HG03103 (cell line): ENCODE measurements around the gene TMEM267.
"Not testable (repeated sequence)": the region's sequence is repeated elsewhere in the genome, so short reads cannot be mapped to it uniquely, and the experiment has no call there.

Experiments
- ATAC-seq: cut with Tn5 transposase; IDR thresholded peaks from one replicate; pipeline ENCODE4 v1.9.1; 2021; ENCODE audit warnings: low read depth; ENCODE audit not compliant: unreplicated experiment

Gene TMEM267

GRCh38 chr5:43461066-43461465 lies 22.6 kb downstream of the TMEM267 start:
- ATAC-seq = no peak

GRCh38 chr5:43456556-43456955 lies 27.1 kb downstream of the TMEM267 start:
- ATAC-seq = no peak

GRCh38 chr5:43441575-43441974 lies 42.1 kb downstream of the TMEM267 start:
- ATAC-seq = not testable (repeated sequence)

DNA sequence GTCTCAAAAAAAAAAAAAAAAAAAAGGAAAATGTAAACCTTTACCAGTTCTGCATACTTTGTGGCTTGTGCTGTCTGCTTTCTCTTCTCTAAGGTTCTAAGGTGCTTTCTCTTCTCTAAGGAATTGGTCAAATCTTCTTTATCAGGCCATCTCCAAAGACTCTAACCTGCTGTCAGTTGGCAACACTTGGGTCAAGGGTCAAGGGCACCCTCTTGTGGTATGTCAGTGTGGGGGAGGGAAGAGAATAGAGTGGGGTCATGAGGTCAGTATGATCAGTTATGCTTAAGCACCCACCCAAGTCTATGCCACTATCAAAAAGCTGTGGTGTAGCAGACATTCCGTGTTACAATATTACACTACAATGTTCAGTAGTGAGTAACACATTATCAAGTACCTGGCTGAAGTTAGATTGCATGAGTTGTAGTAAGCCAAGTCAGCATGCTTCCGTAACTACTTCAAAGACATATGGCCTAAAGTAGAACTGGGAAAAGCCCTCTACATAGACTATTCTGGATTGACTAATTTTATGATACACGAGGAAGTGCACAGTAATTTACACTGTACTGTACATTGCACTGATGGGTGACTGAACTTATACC lies 46.5 kb downstream of the TMEM267 start:
- ATAC-seq = no peak

- no peak for ATAC-seq
Observed at GRCh38 chr5:43433382-43433781, 50.3 kb downstream of the TMEM267 start.

DNA sequence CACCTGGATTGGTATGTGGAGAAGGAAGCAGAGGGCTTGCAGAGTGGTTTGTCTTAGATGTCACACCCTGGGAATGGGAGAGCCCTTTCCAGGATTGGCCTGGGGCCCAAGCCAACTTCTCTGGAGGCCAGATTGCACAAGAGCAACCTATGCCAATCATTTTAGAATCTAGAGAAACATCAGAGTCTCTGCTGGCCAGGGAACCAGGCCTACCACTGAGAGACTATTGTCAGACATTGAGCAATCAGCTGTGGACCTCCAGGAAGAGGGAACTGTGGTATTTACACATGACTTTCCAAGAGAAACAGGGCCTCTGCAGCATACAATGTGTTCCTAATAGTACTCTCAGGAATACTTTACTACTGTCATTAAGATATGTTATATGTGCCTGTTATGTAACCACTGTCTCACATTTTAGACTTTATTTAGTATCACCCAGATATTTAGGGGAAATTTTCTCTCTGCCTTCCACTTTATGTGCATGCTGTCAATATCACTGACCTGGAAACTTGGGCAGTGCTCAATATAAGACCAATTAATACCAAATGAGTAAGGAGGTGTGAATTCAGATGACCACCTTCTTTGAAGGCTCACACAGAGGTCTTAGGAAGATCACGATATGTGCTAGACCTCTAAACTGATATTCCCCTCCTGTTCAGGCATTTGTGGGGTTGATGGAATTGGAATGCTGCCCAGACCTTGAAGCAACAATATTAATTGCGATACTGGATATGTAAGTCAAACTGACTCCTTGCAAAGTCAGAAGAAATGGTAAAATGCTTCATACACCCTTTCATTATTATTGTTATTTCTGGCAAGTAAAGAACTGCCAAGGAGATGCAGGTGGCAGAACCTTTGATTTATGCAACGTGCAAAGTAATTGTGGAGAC lies 50.9 kb downstream of the TMEM267 start:
- no peak for ATAC-seq

DNA sequence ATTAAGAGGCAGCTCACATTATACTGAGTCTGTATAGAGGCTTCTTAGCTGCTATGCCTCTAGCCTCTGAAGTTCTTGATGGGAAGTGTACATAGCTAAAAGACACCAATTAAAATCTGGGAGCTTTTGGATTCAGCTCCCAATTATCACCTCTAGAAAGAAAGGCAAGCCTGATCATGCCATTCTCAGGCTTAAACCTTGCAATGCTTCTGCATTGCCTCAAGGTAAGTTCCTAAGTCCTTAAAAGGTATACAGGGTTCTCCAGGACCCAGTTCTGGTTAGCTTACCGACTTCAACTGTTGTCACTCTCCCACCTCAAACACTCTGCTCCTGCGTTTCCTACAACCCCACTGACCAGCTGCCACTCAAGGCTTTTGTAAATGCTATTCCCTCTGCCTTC lies 54.0 kb downstream of the TMEM267 start:
- ATAC-seq = no peak

DNA sequence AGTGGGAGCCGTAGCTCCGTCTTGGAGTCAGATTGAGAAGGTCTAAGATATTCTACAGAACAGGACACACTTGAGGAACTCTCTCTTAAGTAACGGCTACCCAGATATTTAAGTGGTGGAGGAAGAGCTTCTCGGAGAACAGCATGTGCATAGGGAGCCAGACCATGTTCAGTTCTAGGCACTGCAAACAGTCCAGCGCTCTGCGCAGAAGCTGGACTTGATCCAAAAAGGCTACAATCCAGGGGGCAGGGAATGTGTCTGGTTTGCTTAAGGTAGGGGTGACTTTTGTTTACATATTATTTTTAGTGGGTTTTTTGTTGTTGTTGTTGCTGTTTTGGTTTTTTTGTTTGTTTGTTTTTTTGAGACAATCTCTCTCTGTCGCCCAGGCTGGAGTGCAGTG lies 54.6 kb downstream of the TMEM267 start:
- ATAC-seq = no peak

- no peak for ATAC-seq
Observed at GRCh38 chr5:43427306-43427705, 56.4 kb downstream of the TMEM267 start.

DNA sequence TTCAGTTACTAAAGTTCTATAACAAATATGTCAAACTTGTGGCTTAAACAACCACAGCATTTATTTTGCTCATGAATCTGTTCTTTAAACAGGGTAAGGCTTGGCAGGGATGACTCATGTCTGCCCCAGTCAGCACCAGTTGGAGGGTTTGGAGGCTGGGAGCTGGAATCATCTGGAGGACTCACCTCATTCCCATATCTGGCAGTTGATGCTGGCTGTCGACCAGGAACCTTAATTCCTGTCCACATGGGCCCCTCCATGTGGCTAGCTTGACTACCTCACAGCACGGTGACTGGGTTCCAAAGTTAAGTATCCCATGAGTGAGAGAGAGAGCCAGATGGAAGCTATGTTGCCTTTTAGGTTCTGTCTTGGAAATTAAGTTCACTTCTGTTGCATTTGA lies 57.7 kb downstream of the TMEM267 start:
- no peak for ATAC-seq

DNA sequence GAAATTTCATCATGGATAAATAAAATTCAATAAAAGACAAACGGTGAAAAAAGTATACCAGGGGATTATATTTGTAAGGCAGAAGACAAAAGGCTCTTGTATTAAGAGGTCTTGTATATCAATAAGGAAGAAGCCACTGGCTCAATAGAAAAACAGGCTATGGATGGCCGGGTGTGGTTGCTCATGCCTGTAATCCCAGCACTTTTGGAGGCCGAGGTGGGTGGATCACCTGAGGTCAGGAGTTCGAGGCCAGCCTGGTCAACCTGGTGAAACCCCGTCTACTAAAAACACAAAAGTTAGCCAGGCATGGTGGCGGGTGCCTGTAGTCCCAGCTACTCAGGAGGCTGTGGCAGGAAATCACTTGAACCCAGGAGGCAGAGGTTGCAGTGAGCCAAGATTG lies 60.6 kb downstream of the TMEM267 start:
- not testable (repeated sequence) for ATAC-seq

- no peak for ATAC-seq
Observed at GRCh38 chr5:43422143-43422542, 61.5 kb downstream of the TMEM267 start.

- ATAC-seq = no peak
Observed at GRCh38 chr5:43421450-43422133, 62.1 kb downstream of the TMEM267 start.

DNA sequence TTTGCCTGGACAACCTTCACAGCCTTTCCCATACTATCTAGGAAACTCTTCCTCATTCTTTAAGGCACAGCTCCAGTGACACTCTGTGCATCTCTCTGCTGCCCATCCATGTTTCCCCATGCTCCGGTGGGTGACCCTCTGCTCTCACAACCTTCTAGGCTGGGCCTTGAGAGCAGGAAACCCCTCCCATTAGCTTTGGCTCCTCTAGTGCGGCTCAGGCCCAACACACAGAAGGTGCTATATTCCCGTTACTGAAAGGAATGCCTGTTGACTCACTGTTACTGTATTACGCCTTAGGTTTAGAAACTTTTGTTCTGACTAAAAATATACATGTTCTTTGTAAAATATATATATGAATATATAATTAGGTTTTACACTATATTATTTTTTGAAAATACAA lies 63.4 kb downstream of the TMEM267 start:
- no peak for ATAC-seq

- no peak for ATAC-seq
Observed at GRCh38 chr5:43418561-43418960, 65.1 kb downstream of the TMEM267 start.

DNA sequence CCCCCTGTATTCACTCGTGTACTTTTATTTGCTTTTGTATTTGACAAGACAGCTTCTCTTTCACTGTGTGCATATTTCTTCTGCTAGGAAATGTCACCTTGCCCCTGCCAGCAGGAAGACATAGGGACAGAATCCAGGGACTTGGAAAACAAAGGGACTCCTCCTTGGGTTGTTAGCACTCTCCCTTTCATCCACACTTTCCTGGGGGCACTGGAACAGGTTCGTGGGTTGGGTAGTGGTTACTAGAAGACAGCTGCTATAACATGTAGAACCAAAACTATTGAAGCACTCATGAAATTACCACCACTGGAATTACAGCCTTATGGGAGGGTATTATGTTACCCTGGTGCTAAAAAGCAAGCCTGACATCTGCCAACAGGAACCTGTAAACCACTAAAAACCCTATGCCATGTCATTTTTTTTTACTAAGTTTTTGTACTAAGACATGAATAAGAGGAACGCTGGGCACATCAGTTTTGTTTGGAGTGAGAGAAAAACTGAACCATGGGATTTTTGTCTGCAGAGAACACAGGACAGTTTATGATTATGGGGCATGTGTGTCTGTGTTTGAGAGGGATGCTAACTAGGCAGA lies 66.8 kb downstream of the TMEM267 start:
- no peak for ATAC-seq

- ATAC-seq = no peak
Observed at GRCh38 chr5:43415935-43416802, 67.5 kb downstream of the TMEM267 start.

GRCh38 chr5:43413966-43414365 lies 69.7 kb downstream of the TMEM267 start:
- no peak for ATAC-seq

- ATAC-seq = no peak
Observed at GRCh38 chr5:43412644-43413043, 71.0 kb downstream of the TMEM267 start.

GRCh38 chr5:43412156-43412555 lies 71.5 kb downstream of the TMEM267 start, which contains the start of gene CCL28:
Gene CCL28, minus strand, starts transcription at chr5:43412391. Its CDS starts 75 bp downstream, at chr5:43412316.
- no peak for ATAC-seq
